SK-N-SH treated with all-trans-retinoic acid at 6 μM for 48 hours (cell line): ENCODE measurements around the gene LRRC7.

Source experiments
- RARB ChIP-seq: fragments of 250-450 bp; sonication (Bioruptor Pico); IDR thresholded peaks from 2 replicates; pipeline ENCODE4 v1.8.0; 2021; ENCODE audit warnings: mild to moderate bottlenecking, moderate library complexity
- ZFP3 ChIP-seq: fragments of 250-450 bp; sonication (Bioruptor Pico); IDR thresholded peaks from 2 replicates; pipeline ENCODE4 v1.5.0; 2020; ENCODE audit warnings: mild to moderate bottlenecking, moderate library complexity

DNA sequence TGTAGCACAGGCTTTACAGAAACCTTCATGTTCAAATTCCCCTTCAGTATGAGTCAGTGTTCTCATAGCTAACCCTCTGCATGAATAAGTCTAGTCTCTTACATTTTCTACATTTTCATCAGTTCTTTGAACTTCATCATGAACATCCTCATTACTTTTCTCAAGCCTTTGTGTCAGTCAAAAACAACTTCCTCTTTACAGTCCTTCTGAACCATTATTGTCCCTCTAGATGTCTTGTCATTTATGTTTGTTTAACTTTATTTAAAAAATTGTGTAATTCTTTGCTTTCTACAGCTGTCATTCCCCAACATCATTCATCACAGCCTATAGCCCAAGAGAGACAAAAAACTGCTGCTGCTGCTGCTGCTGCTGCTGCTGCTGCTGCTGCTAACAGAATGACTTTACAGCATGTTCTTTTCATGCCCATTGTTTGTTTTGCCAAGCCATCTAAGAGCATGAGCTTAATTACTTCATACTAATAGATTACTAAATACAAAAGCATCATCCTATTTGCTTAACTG lies 504.6 kb downstream of the LRRC7 start:
- TF ChIP-seq ZFP3 (no peak), RARB (CRISPR knock-in tag) (no peak)
